ENCODE data around the gene DYRK1A.

DNA sequence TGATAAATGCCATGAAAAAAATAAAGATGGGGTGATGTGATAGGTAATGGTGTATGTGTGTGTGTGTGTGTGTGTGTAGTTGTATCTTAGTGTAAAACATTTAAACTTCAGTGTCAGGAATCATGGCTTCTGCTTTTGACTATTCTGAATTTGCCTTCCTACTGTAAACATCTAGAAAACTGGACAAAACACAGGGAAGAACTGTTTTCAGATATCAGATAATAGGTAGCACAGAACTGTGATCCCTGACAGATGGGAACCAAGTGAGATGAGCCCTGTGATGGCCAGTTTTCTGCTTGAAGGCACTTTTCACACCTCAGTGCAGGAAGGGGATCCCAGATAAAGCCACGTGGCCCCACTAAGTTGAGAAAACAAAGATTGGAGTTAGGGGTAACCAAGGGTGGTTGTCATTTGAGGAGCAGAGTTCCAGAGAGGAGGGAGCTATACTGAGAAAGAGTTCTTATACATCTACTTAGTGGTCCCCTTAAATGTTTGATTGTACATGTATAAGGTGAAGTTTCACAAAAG, 17.3 kb downstream of the DYRK1A start:
- TF ChIP-seq TCF4 (CRISPR knock-in tag; IDR thresholded peaks at IDR 0.05; ENCODE audit: borderline replicate concordance) (no peak), ZNF565 (CRISPR knock-in tag; conservative IDR thresholded peaks at IDR 0.05; ENCODE audit: low read depth) (no peak), RARB (CRISPR knock-in tag; IDR thresholded peaks at IDR 0.05) (no peak), ZFP3 (CRISPR knock-in tag; IDR thresholded peaks at IDR 0.05) (no peak)
- TF ChIP-seq, protein P1, sequence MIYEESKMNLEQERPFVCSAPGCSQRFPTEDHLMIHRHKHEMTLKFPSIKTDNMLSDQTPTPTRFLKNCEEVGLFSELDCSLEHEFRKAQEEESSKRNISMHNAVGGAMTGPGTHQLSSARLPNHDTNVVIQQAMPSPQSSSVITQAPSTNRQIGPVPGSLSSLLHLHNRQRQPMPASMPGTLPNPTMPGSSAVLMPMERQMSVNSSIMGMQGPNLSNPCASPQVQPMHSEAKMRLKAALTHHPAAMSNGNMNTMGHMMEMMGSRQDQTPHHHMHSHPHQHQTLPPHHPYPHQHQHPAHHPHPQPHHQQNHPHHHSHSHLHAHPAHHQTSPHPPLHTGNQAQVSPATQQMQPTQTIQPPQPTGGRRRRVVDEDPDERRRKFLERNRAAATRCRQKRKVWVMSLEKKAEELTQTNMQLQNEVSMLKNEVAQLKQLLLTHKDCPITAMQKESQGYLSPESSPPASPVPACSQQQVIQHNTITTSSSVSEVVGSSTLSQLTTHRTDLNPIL (CRISPR knock-in tag; IDR thresholded peaks at IDR 0.05; ENCODE audit: low read depth), result no peak
